Prostate gland (tissue), 2 donors: ENCODE measurements around the gene CRLF1.

Experiments
- POLR2A ChIP-seq: fragments of 450-650 bp; IDR thresholded peaks from one replicate; pipeline ENCODE4 v1.6.1; 2016; ENCODE audit warnings: antibody characterized with exemption, mild to moderate bottlenecking
- TF ChIP-seq, protein P1 (sequence below), 4 experiments: fragments of 200-600 bp in 2 of 4; fragments of 450-650 bp in 2 of 4; sonication (generic) in 2 of 4; IDR thresholded peaks; 1 replicate in 3 of 4; 2 replicates in 1 of 4; pipeline ENCODE4 v1.5.1; 2016 to 2019; ENCODE audit warnings: antibody characterized with exemption in 4 of 4, mild to moderate bottlenecking in 2 of 4, moderate library complexity in 2 of 4

DNA sequence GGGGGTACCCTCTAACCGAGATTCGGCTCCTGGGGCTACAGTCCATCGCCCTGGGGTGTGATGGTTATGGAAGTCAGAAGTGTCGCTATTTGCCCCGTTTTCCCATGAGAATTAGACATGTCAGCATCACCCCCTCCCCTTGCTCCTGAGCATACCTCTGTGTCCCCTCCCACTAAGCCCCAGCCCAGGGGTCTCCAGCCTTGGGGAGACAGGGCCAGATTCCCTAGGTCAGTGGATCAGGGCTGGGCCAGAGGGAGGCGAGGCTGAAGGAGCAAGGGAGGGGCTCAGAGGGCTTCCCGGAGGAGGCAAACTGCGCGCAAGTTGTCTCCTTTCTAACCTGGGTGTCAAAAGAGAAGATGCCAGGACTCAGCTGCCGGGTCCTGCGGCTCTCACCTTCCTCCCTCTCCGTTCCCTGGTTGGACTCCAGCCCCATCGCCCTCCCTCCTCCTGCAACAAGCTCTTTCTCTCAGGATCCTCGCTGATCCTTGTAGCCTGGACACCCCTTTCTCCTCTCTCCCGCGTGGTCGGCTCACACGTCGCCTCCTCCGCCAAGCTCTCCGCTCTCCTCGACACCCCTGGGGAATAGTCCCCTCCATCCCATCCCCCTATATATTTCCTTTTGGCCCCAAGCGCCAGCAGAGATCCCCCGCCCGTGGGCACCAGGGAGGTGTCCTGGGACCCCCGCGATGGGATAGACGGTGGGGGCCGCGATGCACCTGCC lies 5.6 kb upstream of the CRLF1 start:
- TF ChIP-seq, protein P1, sequence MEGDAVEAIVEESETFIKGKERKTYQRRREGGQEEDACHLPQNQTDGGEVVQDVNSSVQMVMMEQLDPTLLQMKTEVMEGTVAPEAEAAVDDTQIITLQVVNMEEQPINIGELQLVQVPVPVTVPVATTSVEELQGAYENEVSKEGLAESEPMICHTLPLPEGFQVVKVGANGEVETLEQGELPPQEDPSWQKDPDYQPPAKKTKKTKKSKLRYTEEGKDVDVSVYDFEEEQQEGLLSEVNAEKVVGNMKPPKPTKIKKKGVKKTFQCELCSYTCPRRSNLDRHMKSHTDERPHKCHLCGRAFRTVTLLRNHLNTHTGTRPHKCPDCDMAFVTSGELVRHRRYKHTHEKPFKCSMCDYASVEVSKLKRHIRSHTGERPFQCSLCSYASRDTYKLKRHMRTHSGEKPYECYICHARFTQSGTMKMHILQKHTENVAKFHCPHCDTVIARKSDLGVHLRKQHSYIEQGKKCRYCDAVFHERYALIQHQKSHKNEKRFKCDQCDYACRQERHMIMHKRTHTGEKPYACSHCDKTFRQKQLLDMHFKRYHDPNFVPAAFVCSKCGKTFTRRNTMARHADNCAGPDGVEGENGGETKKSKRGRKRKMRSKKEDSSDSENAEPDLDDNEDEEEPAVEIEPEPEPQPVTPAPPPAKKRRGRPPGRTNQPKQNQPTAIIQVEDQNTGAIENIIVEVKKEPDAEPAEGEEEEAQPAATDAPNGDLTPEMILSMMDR (IDR thresholded peaks at IDR 0.05), result no peak
- no peak for TF ChIP-seq POLR2A
